Parathyroid adenoma (tissue), 2 donors: ENCODE measurements around the gene AACS.
"Not testable (repeated sequence)": the region's sequence is repeated elsewhere in the genome, so short reads cannot be mapped to it uniquely, and the experiment has no call there.

Source experiments
- H2AFZ ChIP-seq: fragments of 300-600 bp; sonication (generic); one replicate; pipeline ENCODE4 v1.7.0; 2017; ENCODE audit warnings: antibody characterized with exemption, mild to moderate bottlenecking
- H3K27ac ChIP-seq: fragments of 300-600 bp; sonication (generic); one replicate; pipeline ENCODE4 v1.7.0; 2017
- H3K27me3 ChIP-seq: fragments of 300-600 bp; sonication (generic); one replicate; pipeline ENCODE4 v1.7.0; 2017; ENCODE audit warnings: low read length; ENCODE audit not compliant: control insufficient read depth, insufficient read depth
- H3K36me3 ChIP-seq: fragments of 300-600 bp; sonication (generic); one replicate; pipeline ENCODE4 v1.7.0; 2017; ENCODE audit warnings: low read length; ENCODE audit not compliant: control insufficient read depth, insufficient read depth
- H3K4me1 ChIP-seq: fragments of 300-600 bp; sonication (generic); one replicate; pipeline ENCODE4 v1.7.0; 2017; ENCODE audit warnings: control low read depth
- H3K4me2 ChIP-seq: fragments of 300-600 bp; sonication (generic); one replicate; pipeline ENCODE4 v1.7.0; 2017; ENCODE audit warnings: low read length
- H3K4me3 ChIP-seq: fragments of 300-600 bp; sonication (generic); one replicate; pipeline ENCODE4 v1.7.0; 2017; ENCODE audit warnings: low read depth, low read length
- H3K79me2 ChIP-seq: fragments of 300-600 bp; sonication (generic); one replicate; pipeline ENCODE4 v1.7.0; 2017; ENCODE audit warnings: control low read depth
- H3K9ac ChIP-seq: fragments of 300-600 bp; sonication (generic); one replicate; pipeline ENCODE4 v1.7.0; 2017; ENCODE audit warnings: mild to moderate bottlenecking
- H3K9me3 ChIP-seq: fragments of 300-600 bp; sonication (generic); one replicate; pipeline ENCODE4 v1.7.0; 2017; ENCODE audit warnings: low read length; ENCODE audit not compliant: control insufficient read depth
- CTCF ChIP-seq: fragments of 300-600 bp; sonication (generic); IDR thresholded peaks from one replicate; pipeline ENCODE4 v1.7.0; 2017; ENCODE audit warnings: antibody characterized with exemption, mild to moderate bottlenecking
- donor health status: primary hyperparathyroidism.

Gene AACS

GRCh38 chr12:125105600-125105999, 40.4 kb downstream of the AACS start:
- Histone ChIP-seq H2AFZ (no peak overlapping the region), H3K27ac (no peak overlapping the region), H3K9ac (no peak overlapping the region), H3K9me3 (no peaks in the 10 kb centered on the region), H3K27me3 (no peaks in the 10 kb centered on the region), H3K4me2 (no peak overlapping the region), H3K4me1 (no peaks in the 10 kb centered on the region), H3K36me3 (no peaks in the 10 kb centered on the region), H3K79me2 (no peaks in the 10 kb centered on the region), H3K4me3 (no peak overlapping the region)
- TF ChIP-seq CTCF: no peak

GRCh38 chr12:125110641-125111360, 45.6 kb downstream of the AACS start:
- Histone ChIP-seq H3K27me3 (no peaks in the 10 kb centered on the region), H3K9me3 (no peaks in the 10 kb centered on the region), H3K27ac (no peak overlapping the region), H3K4me2 (no peak overlapping the region), H3K4me1 (no peaks in the 10 kb centered on the region), H3K36me3 (no peaks in the 10 kb centered on the region), H3K9ac (no peak overlapping the region), H2AFZ (no peak overlapping the region), H3K79me2 (no peaks in the 10 kb centered on the region), H3K4me3 (no peak overlapping the region)
- no peak for TF ChIP-seq CTCF

GRCh38 chr12:125111403-125111802, 46.2 kb downstream of the AACS start:
- Histone ChIP-seq H3K27ac (no peak overlapping the region), H3K79me2 (no peaks in the 10 kb centered on the region), H3K4me3 (no peak overlapping the region), H2AFZ (no peak overlapping the region), H3K9ac (no peak overlapping the region), H3K27me3 (no peaks in the 10 kb centered on the region), H3K4me1 (no peaks in the 10 kb centered on the region), H3K36me3 (no peaks in the 10 kb centered on the region), H3K9me3 (no peaks in the 10 kb centered on the region), H3K4me2 (no peak overlapping the region)
- no peak for TF ChIP-seq CTCF

- H3K79me2 ChIP-seq, H3K4me2 ChIP-seq, H3K9ac ChIP-seq, H3K9me3 ChIP-seq, H3K27me3 ChIP-seq, H2AFZ ChIP-seq, H3K36me3 ChIP-seq, H3K27ac ChIP-seq, H3K4me3 ChIP-seq, H3K4me1 ChIP-seq: not testable (repeated sequence)
Measured at GRCh38 chr12:125112614-125113013, 47.4 kb downstream of the AACS start.

GRCh38 chr12:125113263-125113662, 48.0 kb downstream of the AACS start:
- no peaks in the 10 kb centered on the region for H3K36me3 ChIP-seq
- no peak overlapping the region for H3K27ac ChIP-seq
- H3K4me3 ChIP-seq: no peak overlapping the region
- H3K79me2 ChIP-seq: no peaks in the 10 kb centered on the region
- H3K9me3 ChIP-seq: no peaks in the 10 kb centered on the region
- H3K9ac ChIP-seq: no peak overlapping the region
- no peaks in the 10 kb centered on the region for H3K4me1 ChIP-seq
- no peak overlapping the region for H2AFZ ChIP-seq
- TF ChIP-seq CTCF: no peak
- H3K27me3 ChIP-seq: no peaks in the 10 kb centered on the region
- no peak overlapping the region for H3K4me2 ChIP-seq
